Measurements from ENCODE around the gene DCC. TPM values are rescaled to one million over a fixed set of nuclear protein-coding genes. Genes with fewer than 3 reads are reported as not detected.

The DCC gene
- polyA plus RNA-seq, 1 of the 3 experiments (the other 2 are of a cell fraction) = 0.20 TPM

DNA sequence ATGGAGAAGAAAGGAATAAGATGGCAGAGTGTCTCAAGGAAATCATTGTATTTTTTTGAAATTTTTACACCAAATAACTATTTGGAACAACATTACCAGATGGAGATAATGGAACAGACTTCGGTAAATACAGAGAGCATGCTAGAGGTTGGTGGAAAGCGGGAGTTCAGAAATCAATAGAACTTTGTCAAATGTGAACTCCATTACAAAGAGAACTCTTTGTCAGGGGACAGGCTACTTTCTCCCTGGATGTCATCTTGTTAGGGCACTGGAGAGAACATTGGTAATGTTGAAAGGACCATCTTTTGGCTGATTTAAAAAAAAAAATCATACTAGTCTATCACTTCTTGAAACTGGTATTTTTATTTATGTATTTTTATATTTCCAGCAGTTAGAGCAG is 30.8 kb downstream of the DCC start (continued):
- TF ChIP-seq, protein P1, sequence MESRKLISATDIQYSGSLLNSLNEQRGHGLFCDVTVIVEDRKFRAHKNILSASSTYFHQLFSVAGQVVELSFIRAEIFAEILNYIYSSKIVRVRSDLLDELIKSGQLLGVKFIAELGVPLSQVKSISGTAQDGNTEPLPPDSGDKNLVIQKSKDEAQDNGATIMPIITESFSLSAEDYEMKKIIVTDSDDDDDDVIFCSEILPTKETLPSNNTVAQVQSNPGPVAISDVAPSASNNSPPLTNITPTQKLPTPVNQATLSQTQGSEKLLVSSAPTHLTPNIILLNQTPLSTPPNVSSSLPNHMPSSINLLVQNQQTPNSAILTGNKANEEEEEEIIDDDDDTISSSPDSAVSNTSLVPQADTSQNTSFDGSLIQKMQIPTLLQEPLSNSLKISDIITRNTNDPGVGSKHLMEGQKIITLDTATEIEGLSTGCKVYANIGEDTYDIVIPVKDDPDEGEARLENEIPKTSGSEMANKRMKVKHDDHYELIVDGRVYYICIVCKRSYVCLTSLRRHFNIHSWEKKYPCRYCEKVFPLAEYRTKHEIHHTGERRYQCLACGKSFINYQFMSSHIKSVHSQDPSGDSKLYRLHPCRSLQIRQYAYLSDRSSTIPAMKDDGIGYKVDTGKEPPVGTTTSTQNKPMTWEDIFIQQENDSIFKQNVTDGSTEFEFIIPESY (IDR thresholded peaks at IDR 0.05; ENCODE audit: borderline replicate concordance, low read depth) = no peak
- TF ChIP-seq RFX5 (IDR thresholded peaks at IDR 0.05; ENCODE audit: low read length) (no peak), GATA2 (CRISPR knock-in tag; IDR thresholded peaks at IDR 0.05) (no peak), EZH2phosphoT487 (IDR thresholded peaks at IDR 0.05; ENCODE audit: borderline replicate concordance, low read depth) (no peak), SMC3 (IDR thresholded peaks at IDR 0.05; ENCODE audit: low read depth, low read length) (no peak), RAD21 (IDR thresholded peaks at IDR 0.05; ENCODE audit: low read length) (no peak), NFIC (IDR thresholded peaks at IDR 0.05; ENCODE audit: borderline replicate concordance) (no peak), FOXM1 (IDR thresholded peaks at IDR 0.05; ENCODE audit: low read depth) (no peak)

DNA sequence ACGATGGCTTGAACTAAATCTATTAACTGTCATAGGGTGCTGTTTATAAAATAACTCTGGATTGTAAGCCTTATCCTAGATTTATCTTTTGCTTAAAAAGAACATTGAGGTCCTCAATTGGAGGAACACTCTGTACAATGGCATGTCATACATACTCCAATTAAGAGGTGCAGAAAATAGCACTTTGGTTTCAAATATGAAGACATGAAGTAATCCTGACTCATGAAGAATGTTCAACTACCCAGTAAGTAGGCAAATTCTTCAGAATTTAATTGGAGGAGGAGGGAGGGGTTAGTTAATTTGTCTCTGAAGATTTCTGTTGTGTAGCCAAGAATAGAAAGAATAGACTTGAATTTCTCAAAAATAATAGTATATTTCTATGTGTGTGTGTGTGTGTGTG is 36.1 kb downstream of the DCC start:
- CTCF ChIA-PET = no interaction called here

More for the DNA sequence above, 36.1 kb downstream of the DCC start:
- H3K4me2 ChIP-seq = no peak overlapping the region
- no peaks in the 10 kb centered on the region for H3F3A ChIP-seq (replicated peaks; ENCODE audit: insufficient read depth)
- no peaks in the 10 kb centered on the region for H3K27me3 ChIP-seq (ENCODE audit: insufficient read depth)
- DNase-seq = no peak
- POLR2A ChIA-PET = no interaction called here
- H2AFZ ChIP-seq (ENCODE audit: low read depth) = no peak overlapping the region
- no peak overlapping the region for H3K27ac ChIP-seq (ENCODE audit: low read depth in 2 of 2, low read length in 1 of 2)
- H3K79me2 ChIP-seq (ENCODE audit: insufficient read depth) = no peaks in the 10 kb centered on the region
- no peaks in the 10 kb centered on the region for H3K9me2 ChIP-seq
- H4K20me1 ChIP-seq (ENCODE audit: insufficient read depth) = no peaks in the 10 kb centered on the region
- H3K4me1 ChIP-seq (ENCODE audit: control insufficient read depth in 1 of 2, insufficient read depth in 2 of 2, low read depth in 1 of 2, low read length in 1 of 2) = no peaks in the 10 kb centered on the region; a peak in 1 of 4 replicates
- no peak overlapping the region for H3K4me3 ChIP-seq (ENCODE audit: low read depth in 2 of 2, low read length in 1 of 2)
- WGBS (ENCODE audit: low lambda C conversion rate) = 11% methylated on average over 1 of the region's 1 CpG
- no peak overlapping the region for H3K9ac ChIP-seq
- TF ChIP-seq SIN3A (IDR thresholded peaks at IDR 0.05; ENCODE audit: borderline replicate concordance, low read depth, low read length) (no peak), TCF12 (IDR thresholded peaks at IDR 0.05) (no peak), MEF2A (IDR thresholded peaks at IDR 0.05; ENCODE audit: borderline replicate concordance, low read depth) (no peak), SMC3 (IDR thresholded peaks at IDR 0.05; ENCODE audit: low read depth, low read length) (no peak), RXRA (IDR thresholded peaks at IDR 0.05; ENCODE audit: borderline replicate concordance, low read depth) (no peak), TAF1 (IDR thresholded peaks at IDR 0.05; ENCODE audit: borderline replicate concordance, low read depth, low read length) (no peak), EZH2phosphoT487 (IDR thresholded peaks at IDR 0.05; ENCODE audit: borderline replicate concordance, low read depth) (no peak), NRF1 (IDR thresholded peaks at IDR 0.05; ENCODE audit: low read depth, low read length) (no peak), CHD2 (IDR thresholded peaks at IDR 0.05; ENCODE audit: low read length, partially characterized antibody) (no peak), ELF1 (IDR thresholded peaks at IDR 0.05) (no peak), FOXM1 (IDR thresholded peaks at IDR 0.05; ENCODE audit: low read depth) (no peak), FOXJ3 (CRISPR knock-in tag; IDR thresholded peaks at IDR 0.05) (no peak), MXI1 (IDR thresholded peaks at IDR 0.05; ENCODE audit: low read depth, low read length) (no peak)
- TF ChIP-seq, protein P2, sequence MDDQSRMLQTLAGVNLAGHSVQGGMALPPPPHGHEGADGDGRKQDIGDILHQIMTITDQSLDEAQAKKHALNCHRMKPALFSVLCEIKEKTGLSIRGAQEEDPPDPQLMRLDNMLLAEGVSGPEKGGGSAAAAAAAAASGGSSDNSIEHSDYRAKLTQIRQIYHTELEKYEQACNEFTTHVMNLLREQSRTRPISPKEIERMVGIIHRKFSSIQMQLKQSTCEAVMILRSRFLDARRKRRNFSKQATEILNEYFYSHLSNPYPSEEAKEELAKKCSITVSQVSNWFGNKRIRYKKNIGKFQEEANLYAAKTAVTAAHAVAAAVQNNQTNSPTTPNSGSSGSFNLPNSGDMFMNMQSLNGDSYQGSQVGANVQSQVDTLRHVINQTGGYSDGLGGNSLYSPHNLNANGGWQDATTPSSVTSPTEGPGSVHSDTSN (IDR thresholded peaks at IDR 0.05) = no peak
- TF ChIP-seq, protein P3, sequence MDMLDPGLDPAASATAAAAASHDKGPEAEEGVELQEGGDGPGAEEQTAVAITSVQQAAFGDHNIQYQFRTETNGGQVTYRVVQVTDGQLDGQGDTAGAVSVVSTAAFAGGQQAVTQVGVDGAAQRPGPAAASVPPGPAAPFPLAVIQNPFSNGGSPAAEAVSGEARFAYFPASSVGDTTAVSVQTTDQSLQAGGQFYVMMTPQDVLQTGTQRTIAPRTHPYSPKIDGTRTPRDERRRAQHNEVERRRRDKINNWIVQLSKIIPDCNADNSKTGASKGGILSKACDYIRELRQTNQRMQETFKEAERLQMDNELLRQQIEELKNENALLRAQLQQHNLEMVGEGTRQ (IDR thresholded peaks at IDR 0.05; ENCODE audit: borderline replicate concordance, low read depth, low read length) = no peak
- no peaks in the 10 kb centered on the region for H3K9me3 ChIP-seq
- no peaks in the 10 kb centered on the region for H3K36me3 ChIP-seq (replicated peaks in 1 of 2; ENCODE audit: control insufficient read depth in 1 of 2, insufficient read depth in 2 of 2, low read length in 1 of 2)
